ENCODE measurements around the gene PXDN.
A peak's percentile ranks its signal among the peaks of the same experiment; 100 is the strongest.

PXDN gene

DNA sequence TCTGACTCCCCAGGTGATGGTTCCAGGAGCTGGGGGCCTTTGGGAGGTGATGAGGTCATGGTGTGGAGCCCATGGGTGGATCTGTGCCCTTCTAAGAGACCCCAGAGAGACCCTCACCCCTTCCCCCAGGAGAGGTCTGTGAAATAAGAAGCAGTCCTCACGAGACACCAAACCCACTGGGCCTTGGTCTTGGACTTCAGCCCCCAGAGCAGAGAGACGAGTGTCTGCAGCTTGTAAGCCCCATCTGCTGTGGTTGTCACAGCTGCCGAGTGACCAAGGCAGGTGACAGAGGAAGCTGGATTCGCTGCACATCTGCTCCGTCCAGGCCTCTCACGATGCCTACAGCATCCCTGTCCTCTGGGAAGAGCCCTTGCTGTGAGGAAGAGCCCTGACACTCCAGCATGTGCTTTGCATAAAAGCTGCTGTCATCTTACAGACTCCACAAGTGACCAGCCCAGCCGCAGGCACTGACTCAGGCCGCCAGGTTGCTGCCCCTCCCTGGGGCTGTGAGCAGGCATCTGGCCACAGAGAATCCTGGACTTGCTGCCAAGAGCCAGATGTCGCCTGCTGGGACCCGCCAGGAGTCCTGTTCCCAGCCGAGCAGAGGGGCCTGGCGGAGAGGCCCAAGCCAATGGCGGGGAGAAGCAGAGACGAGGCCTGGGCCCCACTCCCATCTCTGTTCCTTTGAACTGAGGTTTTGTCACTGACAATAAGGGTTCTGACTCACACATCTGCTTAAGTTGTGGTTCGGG lies 150.8 kb downstream of the PXDN start:
- Mint-ChIP-seq H3K27ac (no peak overlapping the region), H3K4me1 (no peaks in the 10 kb centered on the region), H3K4me3 (no peak overlapping the region), H3K9me3 (no peaks in the 10 kb centered on the region), H3K27me3 (peaks cover 28% of the 10 kb centered on the region)
- ATAC-seq (no peak), DNase-seq (no peak)

DNA sequence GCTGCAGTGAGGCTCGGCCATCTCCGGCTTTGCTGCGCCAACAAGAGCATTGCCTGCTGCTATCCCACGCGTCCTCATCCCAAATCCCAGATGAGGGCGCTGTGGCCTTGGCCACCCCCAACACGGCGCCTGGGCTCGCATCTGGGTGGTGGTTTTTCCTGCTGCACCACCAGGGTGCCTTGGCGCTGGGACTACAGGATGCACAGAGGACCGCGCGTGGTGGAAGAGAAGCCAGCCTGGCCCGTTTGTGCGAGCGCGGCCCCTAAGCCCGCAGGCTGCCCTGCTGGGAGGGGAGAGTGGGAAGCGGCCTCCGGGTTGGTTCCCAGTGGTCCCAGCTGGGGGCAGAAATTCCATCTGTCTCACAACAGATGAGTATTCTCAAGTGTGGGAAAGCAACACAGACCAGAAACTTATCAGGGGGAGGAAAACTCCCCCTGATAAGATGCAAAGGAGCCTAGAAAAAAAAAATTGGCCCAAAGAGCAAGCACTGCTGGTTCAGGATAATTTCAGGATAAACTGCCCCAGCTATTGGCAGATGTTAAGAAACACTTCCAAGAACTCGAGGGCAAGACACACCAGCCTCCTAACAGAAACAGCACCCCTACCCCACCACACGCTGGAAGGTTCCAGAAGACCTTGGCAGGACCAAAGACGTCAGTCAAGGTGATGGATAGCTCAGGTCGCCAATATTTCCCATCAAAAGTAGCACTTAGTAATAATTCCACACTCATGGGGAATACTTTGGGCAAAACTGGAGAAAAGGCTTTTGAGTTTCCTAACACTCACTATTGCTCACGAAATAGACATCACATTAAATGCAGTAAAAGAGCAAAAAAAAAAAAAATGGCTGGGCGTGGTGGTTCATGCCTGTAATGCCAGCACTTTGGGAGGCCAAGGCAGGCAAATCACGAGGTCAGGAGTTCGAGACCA lies 152.1 kb downstream of the PXDN start:
- ATAC-seq (no peak), DNase-seq (no peak)
- no peaks in the 10 kb centered on the region for H3K4me1 Mint-ChIP-seq

DNA sequence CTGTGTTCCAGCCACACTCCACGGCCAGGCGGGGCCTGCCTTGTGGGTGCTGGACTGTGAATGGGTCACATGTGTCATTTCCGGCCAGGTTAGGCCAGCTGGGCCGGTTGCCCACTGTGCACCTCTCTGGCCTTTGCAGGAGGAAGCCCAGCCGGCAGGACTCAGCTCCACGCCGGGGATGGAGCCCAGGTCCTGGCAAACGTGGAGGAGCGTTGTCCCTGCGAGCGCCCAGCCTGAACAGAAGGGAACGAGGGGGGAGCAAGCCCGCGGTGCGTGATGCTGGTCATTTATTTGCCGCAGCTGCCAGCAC lies 152.9 kb downstream of the PXDN start:
- H3K27me3 Mint-ChIP-seq, result peaks cover 38% of the 10 kb centered on the region
- ATAC-seq (no peak), DNase-seq (no peak)
- H3K9me3 Mint-ChIP-seq, result no peaks in the 10 kb centered on the region
- no peak overlapping the region for H3K27ac Mint-ChIP-seq
- no peak overlapping the region for H3K4me3 Mint-ChIP-seq
- no peaks in the 10 kb centered on the region for H3K4me1 Mint-ChIP-seq

More for the DNA sequence above, 152.1 kb downstream of the PXDN start:
- H3K9me3 Mint-ChIP-seq, result no peaks in the 10 kb centered on the region
- no peak overlapping the region for H3K27ac Mint-ChIP-seq
- peaks cover 38% of the 10 kb centered on the region for H3K27me3 Mint-ChIP-seq
- H3K4me3 Mint-ChIP-seq, result no peak overlapping the region

DNA sequence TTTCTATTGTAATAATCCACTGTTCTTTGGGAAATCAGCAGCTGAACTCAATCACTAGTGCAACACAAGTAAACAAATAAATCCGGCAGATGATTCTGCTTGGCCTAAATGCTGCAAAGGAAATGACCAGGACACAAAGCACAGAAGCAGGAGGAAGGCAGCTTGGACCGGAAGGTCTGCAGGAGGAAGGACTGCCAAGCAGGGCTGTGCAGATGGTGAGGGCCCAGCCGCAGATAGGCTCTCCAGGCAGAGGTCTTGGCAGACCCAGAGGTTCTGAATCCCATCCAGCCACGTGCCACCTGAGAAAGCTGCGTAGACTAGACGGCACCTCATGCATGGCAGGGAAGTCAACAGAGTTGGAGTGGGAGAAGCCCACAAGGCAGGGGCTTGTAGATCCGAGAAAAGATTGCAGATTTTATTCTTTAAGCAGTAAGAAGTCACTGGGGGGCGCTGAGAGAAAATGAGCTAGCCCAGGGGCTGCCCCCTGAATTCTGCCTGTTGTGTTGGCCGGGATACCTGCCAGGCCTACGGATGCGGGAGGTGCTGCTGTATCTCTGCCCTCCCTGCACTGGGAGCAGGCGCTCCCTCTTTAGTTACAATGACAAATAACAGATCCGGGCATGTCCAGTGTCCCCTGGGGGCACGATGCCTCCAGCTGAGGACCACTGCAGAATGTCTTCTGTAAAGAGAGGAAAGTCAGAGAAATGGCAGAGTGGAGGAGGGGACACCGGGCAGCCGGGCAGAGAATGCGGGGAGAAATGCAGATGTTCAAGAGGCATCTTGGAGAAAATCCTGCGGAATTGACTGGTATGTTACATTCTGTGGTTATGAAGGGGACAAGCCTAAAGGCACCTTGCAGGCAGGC lies 153.5 kb downstream of the PXDN start:
- Mint-ChIP-seq H3K27ac (no peak overlapping the region), H3K4me3 (no peak overlapping the region), H3K27me3 (peaks cover 38% of the 10 kb centered on the region), H3K4me1 (no peaks in the 10 kb centered on the region), H3K9me3 (no peaks in the 10 kb centered on the region)
- DNase-seq (no peak), ATAC-seq (no peak)

DNA sequence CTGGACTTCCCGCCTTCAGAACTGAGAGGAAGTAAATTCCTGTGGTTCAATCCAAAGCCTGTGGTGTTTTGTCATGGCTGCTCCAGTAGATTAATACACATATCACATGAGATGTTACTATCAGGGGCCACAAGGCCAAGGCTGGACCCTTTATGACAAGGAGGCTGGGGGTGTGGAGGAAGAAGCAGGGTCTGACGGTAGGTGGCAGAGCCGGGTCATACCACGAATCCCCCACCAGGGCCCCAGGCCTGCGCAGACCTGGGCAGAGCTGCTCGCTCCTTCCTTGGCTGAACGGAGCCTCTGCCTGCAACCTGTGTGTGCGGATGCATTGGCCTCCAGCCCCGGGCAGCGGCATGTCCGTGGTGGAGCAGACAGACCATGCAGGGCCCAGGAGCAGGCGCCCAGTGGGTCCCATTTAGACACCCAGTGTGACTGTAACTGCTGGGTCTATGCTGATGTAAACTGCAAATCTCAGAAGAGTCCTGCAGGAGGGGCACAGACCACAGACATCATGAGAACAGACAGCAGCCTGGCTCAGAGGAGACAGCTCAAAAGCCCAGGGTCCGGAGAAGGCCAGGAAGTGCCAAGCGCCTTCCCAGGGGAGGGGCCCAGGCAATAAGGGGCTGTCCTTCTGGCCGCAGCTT lies 155.2 kb downstream of the PXDN start:
- ATAC-seq, result no peak
- no peak for DNase-seq
- Mint-ChIP-seq H3K4me3 (no peak overlapping the region), H3K27me3 (peaks cover 38% of the 10 kb centered on the region), H3K9me3 (no peaks in the 10 kb centered on the region), H3K4me1 (no peaks in the 10 kb centered on the region), H3K27ac (no peak overlapping the region)

DNA sequence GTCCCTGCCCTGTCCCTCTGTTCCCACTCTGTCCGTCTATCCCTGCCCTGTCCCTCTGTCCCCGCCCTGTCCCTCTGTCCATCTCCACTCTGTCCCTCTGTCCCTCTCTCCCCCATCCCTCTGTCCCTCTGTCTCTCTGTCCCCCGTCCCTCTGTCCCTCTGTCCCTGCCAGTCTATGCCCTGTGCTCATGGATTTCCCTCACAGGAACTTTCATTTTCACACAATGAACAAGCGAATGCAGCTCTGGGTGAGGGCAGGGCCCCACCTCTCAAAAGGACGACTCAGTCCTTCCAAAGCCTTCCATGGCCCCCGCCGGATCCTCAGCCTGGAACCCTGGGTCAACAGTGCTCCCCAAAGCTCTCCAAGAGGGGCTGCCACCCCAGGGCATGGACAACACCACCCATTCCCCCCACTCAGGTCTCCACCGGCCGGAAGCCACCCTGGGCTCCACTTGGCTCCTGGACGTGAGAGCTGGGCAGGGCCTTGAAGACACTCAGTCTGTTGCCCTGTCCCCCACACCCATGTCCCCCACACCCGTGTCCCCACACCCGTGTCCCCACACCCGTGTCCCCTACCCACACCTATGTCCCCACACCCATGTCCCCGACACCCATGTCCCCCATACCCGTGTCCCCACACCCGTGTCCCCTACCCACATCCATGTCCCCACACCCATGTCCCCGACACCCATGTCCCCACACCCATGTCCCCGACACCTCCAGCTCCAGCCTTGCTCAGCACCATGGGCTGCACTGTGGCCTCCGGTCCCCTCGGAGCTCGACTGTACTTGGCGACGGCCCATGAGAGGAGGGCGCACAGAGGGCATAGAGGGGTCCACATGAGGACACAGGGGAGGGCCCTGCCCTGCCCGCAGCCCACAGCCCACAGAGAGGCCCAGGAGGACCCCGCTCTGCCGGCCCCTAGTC lies 156.0 kb downstream of the PXDN start:
- H3K27ac Mint-ChIP-seq, result peak overlapping the region in 1 of 2 donors; percentile 89
- no peaks in the 10 kb centered on the region for H3K9me3 Mint-ChIP-seq
- H3K4me3 Mint-ChIP-seq, result no peak overlapping the region
- ATAC-seq (peak; percentile 48), DNase-seq (no peak)
- H3K27me3 Mint-ChIP-seq, result peaks cover 40% of the 10 kb centered on the region
- H3K4me1 Mint-ChIP-seq, result no peaks in the 10 kb centered on the region

DNA sequence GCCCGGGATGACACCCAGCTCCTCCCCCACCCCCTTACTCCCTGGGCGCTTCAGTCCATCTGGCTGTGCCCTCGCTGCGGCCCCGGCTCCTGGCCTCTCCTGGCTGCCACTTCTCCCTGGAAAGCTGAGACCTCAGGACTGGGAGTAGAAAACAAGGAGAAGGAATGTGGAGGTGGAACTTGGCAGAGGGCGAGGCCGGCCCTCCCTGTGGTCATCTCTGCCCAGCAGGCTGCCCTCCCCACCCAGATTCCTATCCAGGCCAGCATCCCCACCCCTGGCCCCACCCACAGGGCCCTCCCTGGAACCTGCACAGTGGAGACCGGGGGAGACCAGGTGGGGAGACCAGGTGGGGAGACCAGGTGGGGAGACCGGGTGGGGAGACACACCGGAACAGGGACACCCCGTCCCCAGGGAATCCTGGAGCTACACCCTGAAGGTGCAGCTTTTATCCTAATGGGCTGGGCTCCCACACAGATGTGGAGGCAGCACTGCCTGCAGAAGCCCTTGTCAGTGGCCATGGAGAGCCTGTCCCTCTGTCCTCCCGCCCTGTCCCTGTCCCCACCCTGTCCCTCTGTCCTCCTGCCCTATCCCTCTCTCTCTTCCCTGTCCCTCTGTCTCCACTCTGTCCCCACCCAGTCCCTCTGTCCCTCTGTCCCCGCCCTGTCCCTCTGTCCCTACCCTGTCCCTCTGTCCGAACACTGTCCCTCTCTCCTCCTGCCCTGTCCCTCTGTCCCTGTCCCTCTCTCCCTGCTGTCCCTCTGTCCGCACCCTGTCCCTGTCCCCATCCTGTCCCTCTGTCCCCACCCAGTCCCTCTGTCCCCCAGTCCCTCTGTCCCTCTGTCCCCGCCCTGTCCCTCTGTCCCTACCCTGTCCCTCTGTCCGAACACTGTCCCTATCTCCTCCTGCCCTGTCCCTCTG lies 157.1 kb downstream of the PXDN start:
- DNase-seq (no peak), ATAC-seq (peak; percentile 19)
- H3K4me1 Mint-ChIP-seq, result no peaks in the 10 kb centered on the region
- no peak overlapping the region for H3K4me3 Mint-ChIP-seq
- no peak overlapping the region for H3K27ac Mint-ChIP-seq
- no peaks in the 10 kb centered on the region for H3K9me3 Mint-ChIP-seq
- peaks cover 48% of the 10 kb centered on the region for H3K27me3 Mint-ChIP-seq

DNA sequence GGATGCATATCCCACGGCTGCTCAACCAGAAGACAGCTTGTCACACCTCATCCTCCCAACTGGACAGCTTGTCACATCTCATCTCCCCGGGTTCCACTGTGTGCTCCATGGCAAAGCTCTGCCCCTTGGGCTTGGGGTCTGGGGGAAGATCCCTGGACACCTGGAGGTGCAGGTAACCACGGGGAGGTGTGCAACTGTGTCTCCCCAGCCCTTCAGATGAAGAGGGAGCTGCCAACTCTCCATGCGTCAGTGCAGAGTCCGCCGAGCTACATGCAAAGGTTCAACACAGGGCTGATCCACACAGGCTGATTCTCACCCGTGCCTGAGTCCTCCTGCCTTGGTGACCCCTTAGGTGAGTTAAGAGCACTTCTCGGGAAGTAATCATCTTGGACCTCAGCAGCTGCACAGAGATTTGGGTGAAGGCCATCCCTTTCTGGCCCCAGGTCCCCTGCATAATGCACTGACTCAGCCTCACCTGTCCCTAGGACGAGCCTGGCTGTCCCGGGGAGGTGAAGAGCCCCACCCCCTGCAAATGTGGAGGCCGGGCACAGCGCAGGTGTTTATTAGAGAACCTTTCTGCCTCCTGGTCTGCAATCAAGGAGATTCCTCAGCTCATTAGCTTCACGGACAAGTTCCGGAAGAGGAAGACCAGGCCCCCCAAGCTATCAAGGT lies 157.9 kb downstream of the PXDN start:
- no peak for DNase-seq
- Mint-ChIP-seq H3K9me3 (no peaks in the 10 kb centered on the region), H3K4me1 (no peaks in the 10 kb centered on the region), H3K4me3 (no peak overlapping the region), H3K27ac (no peak overlapping the region), H3K27me3 (peaks cover 50% of the 10 kb centered on the region)
- no peak for ATAC-seq

DNA sequence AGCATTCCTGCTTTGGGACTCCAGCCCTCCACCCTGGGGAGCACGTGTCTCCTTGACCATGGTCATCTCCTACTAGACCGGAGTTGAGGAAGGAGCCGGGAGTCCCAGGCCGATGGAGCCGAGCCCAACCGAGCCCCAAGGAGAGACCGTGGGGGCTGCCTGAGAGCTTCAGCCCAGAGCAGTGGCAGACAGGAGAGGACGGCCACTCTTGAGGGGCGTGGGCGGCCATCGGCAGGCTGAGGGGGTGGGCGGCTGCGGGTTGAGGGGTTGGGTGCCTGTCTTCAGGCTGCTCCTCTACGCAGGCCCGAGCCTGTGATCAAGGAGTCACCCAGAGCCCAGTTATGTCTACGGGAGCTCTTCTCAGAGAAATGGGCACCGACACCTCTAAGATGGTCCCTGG lies 158.7 kb downstream of the PXDN start:
- H3K27me3 Mint-ChIP-seq, result peaks cover 42% of the 10 kb centered on the region
- DNase-seq (no peak), ATAC-seq (no peak)
- H3K4me3 Mint-ChIP-seq, result no peak overlapping the region
- no peaks in the 10 kb centered on the region for H3K9me3 Mint-ChIP-seq
- H3K27ac Mint-ChIP-seq, result peak overlapping the region in 1 of 2 donors; percentile 13
- H3K4me1 Mint-ChIP-seq, result no peaks in the 10 kb centered on the region

DNA sequence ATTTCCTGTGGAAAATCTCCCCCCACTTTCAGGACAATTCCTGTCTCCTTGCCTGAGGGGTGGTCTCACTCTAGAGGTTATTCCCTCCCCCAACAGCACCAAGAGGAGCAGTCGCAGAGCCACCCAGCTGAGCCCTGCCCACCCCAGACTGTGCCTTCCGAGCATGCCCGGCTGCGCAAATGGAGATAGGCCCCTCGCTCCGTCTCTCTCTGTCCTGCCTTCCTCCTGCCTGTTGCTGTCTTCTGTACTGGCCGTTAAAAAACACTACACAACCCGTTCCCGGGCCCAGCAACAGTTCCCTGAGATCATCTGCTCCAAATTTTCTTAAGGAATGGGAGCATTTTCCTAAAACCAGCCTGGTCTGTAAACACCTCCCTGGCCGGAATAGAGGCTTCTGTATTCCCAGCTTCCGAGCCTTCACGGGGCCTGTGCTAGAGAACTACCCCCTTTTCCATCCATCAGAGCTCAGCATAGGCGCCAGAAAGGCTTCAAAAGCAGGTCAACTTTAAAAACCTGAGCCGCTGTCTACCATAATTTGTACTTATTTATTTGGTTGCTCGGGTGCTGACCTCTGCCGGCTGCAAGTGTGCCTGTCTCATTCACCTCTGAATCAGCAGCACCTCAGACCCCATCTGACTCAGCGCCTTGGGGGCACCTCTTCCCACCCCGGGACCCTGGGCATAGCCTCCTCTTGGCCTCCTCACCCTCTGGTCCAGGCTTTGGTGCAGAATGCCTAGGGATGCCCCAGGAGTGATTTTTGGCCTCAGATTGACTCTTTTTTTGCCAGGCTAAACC lies 159.4 kb downstream of the PXDN start:
- ATAC-seq (no peak), DNase-seq (no peak)
- Mint-ChIP-seq H3K4me1 (no peaks in the 10 kb centered on the region), H3K27ac (no peak overlapping the region), H3K9me3 (no peaks in the 10 kb centered on the region), H3K4me3 (no peak overlapping the region), H3K27me3 (peaks cover 35% of the 10 kb centered on the region)

DNA sequence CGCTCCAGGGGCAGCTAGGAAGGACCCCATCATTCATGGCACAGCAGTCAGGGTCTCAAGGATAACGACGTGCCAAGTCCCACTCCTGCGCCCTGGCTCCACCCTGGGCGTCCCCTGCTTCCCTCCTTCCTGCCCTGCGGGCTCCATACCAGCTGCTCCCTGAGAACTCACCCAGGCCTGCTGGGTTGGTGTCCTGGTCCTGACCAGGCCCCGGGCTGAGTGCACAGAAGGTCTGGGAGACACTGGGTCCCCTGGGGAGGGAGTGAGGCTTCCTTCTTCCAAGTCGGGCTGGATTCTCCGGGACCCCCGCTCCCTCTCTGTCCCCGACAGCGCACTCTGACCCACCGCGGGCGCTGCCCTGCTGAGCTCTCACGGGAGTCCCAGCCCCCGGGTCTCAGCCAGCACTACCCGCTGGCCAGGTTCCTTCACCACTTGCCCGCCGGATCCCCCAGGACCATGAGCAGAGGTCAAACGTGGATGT lies 160.2 kb downstream of the PXDN start:
- Mint-ChIP-seq H3K27ac (no peak overlapping the region), H3K9me3 (no peaks in the 10 kb centered on the region), H3K27me3 (peaks cover 28% of the 10 kb centered on the region), H3K4me3 (no peak overlapping the region), H3K4me1 (no peaks in the 10 kb centered on the region)
- ATAC-seq (no peak), DNase-seq (no peak)

DNA sequence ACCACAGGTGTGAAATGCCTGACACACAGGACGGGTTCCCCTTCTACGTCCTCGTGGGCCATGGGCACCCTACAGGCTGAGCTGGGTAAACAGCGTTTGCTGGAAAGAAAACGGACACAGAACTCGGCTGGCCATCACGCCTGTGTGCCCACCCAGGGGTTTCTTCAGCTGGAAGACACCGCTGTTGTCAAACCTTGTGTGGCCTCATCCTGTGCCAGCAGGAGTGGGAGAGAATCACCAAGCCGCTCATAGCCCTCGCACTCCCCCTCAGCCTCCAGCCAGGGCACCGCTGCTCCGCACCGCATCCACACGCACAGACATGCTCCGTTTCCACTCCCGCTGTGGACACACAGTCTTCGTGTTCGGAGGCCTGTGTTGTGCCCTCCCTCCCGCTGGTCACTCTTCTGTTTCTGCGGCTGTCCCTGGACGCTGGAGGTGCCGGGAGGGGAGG lies 161.4 kb downstream of the PXDN start:
- Mint-ChIP-seq H3K27ac (no peak overlapping the region), H3K27me3 (peaks cover 30% of the 10 kb centered on the region), H3K4me3 (no peak overlapping the region), H3K9me3 (no peaks in the 10 kb centered on the region), H3K4me1 (no peaks in the 10 kb centered on the region)
- ATAC-seq, result no peak
- DNase-seq, result no peak

Measured in stimulated activated naive CD8-positive, alpha-beta T cell treated with anti-CD3 and anti-CD28 coated beads, Interleukin-15, amount 100 ng/mL, for 72 hours (primary cell).